Measurements from ENCODE around the gene PCDH8.

DNA sequence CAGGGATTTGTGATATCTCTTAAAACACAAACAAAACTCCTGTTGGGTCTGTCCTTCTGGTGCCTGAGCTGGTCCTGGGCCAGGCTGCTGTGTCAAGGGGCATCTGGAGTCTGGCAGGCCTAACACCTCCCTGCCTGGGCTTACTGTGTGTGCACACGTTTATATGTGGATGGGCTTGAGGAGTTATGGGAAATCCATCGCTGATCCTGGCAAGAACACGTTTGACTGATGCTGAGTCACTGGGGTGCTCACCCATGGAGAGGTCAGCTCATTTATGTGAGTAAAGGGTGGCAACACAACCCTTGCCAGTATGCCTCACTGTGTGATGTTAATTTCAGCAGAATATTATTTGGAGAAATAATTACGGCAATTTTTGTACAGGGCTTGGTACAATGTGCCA, 44.5 kb upstream of the PCDH8 start:
- no peak for TF ChIP-seq CTCF (IDR thresholded peaks at IDR 0.05)
- no peak for TF ChIP-seq HMGA2 (CRISPR knock-in tag; IDR thresholded peaks at IDR 0.05)
- no peak for TF ChIP-seq NR1H2 (CRISPR knock-in tag; IDR thresholded peaks at IDR 0.05)
- TF ChIP-seq, protein P1, sequence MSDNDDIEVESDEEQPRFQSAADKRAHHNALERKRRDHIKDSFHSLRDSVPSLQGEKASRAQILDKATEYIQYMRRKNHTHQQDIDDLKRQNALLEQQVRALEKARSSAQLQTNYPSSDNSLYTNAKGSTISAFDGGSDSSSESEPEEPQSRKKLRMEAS (CRISPR knock-in tag; IDR thresholded peaks at IDR 0.05) = no peak
- TF ChIP-seq SP1 (CRISPR knock-in tag; conservative IDR thresholded peaks at IDR 0.05) = no peak
- TF ChIP-seq ZNF121 (CRISPR knock-in tag; IDR thresholded peaks at IDR 0.05) = no peak
- no peak for TF ChIP-seq FOXK1 (CRISPR knock-in tag; IDR thresholded peaks at IDR 0.05)
- no peak for TF ChIP-seq IRF1 (CRISPR knock-in tag; IDR thresholded peaks at IDR 0.05)
- no peak for TF ChIP-seq HMGXB4 (CRISPR knock-in tag; IDR thresholded peaks at IDR 0.05)
- TF ChIP-seq ETV6 (CRISPR knock-in tag; IDR thresholded peaks at IDR 0.05) = no peak
- no peak for TF ChIP-seq GTF2I (CRISPR knock-in tag; conservative IDR thresholded peaks at IDR 0.05)
- TF ChIP-seq E2F5 (CRISPR knock-in tag; IDR thresholded peaks at IDR 0.05) = no peak
